Measurements from ENCODE around the gene HS3ST3A1. TPM values are rescaled to one million over a fixed set of nuclear protein-coding genes. Genes with fewer than 3 reads are reported as not detected.

HS3ST3A1 gene
- total and polyA plus RNA-seq, 2 of the 8 experiments (the other 6 are each of a cell fraction or from before 2014, with no cell fraction given) = 5.4 to 5.7 TPM

GRCh38 chr17:13595599-13595899, 6.2 kb downstream of the HS3ST3A1 start:
- H3K4me3 ChIP-seq (ENCODE audit: extremely low read depth in 1 of 4, insufficient read depth in 2 of 4, low read depth in 3 of 4, low read length in 4 of 4) = no peak overlapping the region
- TF ChIP-seq TAF1 (IDR thresholded peaks at IDR 0.05; ENCODE audit: low read depth, low read length) (no peak), PHF8 (conservative IDR thresholded peaks at IDR 0.05; ENCODE audit: low read depth, low read length) (no peak), SUZ12 (IDR thresholded peaks at IDR 0.05; ENCODE audit: low read length) (no peak), CTCF (IDR thresholded peaks at IDR 0.05; ENCODE audit: control extremely low read depth in 1 of 3, insufficient read depth in 1 of 3, low read depth in 1 of 3, low read length in 3 of 3) (no peak), SIRT6 (IDR thresholded peaks at IDR 0.05; ENCODE audit: low read length) (no peak), TAF7 (optimal IDR thresholded peaks at IDR 0.05; ENCODE audit: borderline replicate concordance, low read depth, low read length) (no peak), JUN (IDR thresholded peaks at IDR 0.05; ENCODE audit: low read depth, low read length) (no peak), GTF2F1 (IDR thresholded peaks at IDR 0.05; ENCODE audit: borderline replicate concordance, low read depth, low read length) (no peak)
- TF ChIP-seq, protein P1, sequence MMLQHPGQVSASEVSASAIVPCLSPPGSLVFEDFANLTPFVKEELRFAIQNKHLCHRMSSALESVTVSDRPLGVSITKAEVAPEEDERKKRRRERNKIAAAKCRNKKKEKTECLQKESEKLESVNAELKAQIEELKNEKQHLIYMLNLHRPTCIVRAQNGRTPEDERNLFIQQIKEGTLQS (IDR thresholded peaks at IDR 0.05; ENCODE audit: insufficient read depth, low read depth, low read length) = no peak
- TF ChIP-seq, protein P2, sequence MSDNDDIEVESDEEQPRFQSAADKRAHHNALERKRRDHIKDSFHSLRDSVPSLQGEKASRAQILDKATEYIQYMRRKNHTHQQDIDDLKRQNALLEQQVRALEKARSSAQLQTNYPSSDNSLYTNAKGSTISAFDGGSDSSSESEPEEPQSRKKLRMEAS (IDR thresholded peaks at IDR 0.05) = no peak
- H2BK5ac ChIP-seq (ENCODE audit: low read depth, low read length) = no peak overlapping the region
- no peak overlapping the region for H3K23ac ChIP-seq (ENCODE audit: insufficient read length)
- DNase-seq (ENCODE audit: low read depth in 1 of 2, low spot score in 2 of 2) (no peak), FAIRE-seq (no peak)
- peaks cover 0 to 2% (median 0%) of the 10 kb centered on the region in 4 experiments; a peak in 2 of 7 replicates for H3K4me1 ChIP-seq (replicated peaks in 1 of 4; ENCODE audit: control insufficient read depth in 3 of 4, insufficient read depth in 4 of 4, low read length in 3 of 4)
- no peaks in the 10 kb centered on the region for H3K79me2 ChIP-seq (ENCODE audit: control insufficient read depth in 1 of 2, insufficient read depth in 2 of 2, low read length in 2 of 2)
- no peak overlapping the region for H4K5ac ChIP-seq (ENCODE audit: insufficient read length, low read depth, low read length)
- H3K9me3 ChIP-seq (ENCODE audit: insufficient read depth in 2 of 2, low read depth in 1 of 2, low read length in 1 of 2) = no peaks in the 10 kb centered on the region
- no peak overlapping the region for H2BK120ac ChIP-seq (replicated peaks; ENCODE audit: low read depth, low read length)
- no peak overlapping the region for H3K56ac ChIP-seq (replicated peaks; ENCODE audit: insufficient read length, low read depth, low read length)
- H3K79me1 ChIP-seq (ENCODE audit: low read depth, low read length) = no peaks in the 10 kb centered on the region; the same call in 1 of the 2 replicates
- H3K9ac ChIP-seq (replicated peaks in 1 of 4; ENCODE audit: extremely low read depth in 1 of 4, low read depth in 3 of 4, low read length in 3 of 4) = no peak overlapping the region
- H3K4ac ChIP-seq (replicated peaks; ENCODE audit: insufficient read length, low read depth, low read length) = no peak overlapping the region
- no peak overlapping the region for H2AK5ac ChIP-seq (ENCODE audit: low read depth, low read length)
- no peak overlapping the region for H3K18ac ChIP-seq (ENCODE audit: extremely low read depth, low read length)
- H3K27me3 ChIP-seq (replicated peaks in 1 of 4; ENCODE audit: control insufficient read depth in 3 of 4, extremely low read depth in 1 of 4, insufficient read depth in 3 of 4, low read length in 3 of 4) = peaks cover 3 to 10% (median 6%) of the 10 kb centered on the region in 4 experiments; a peak in 6 of 7 replicates
- ChIA-PET CTCF (ENCODE audit: partially characterized antibody) (interaction anchor here (0.7 to 2.8 kb wide), 3 partner anchors 9 to 706 kb away, joined by 3 to 11 read pairs (median 5); partner anchors contain the start of gene HS3ST3B1), POLR2A (ENCODE audit: partially characterized antibody) (no interaction called here)
- H3K36me3 ChIP-seq (ENCODE audit: control insufficient read depth in 2 of 4, insufficient read depth in 4 of 4, low read length in 3 of 4) = no peaks in the 10 kb centered on the region
- H2AFZ ChIP-seq (ENCODE audit: low read length) = no peak overlapping the region
- H3K27ac ChIP-seq (ENCODE audit: low read depth, low read length) = no peak overlapping the region
- peaks cover 4% of the 10 kb centered on the region; the same call in 1 of the 2 replicates for H3K23me2 ChIP-seq (ENCODE audit: low read depth, low read length)
- WGBS, 2 experiments (ENCODE audit: extremely low coverage in 1 of 2, insufficient coverage in 1 of 2, insufficient read length in 1 of 2, insufficient replicate concordance in 2 of 2, low coverage in 1 of 2, low lambda C conversion rate in 2 of 2, missing lambda C conversion rate in 1 of 2) = 80% methylated on average over 6 of the region's 6 CpGs; no CpG with 5 or more reads in 1 of the 2 experiments
- peaks cover 0 to 1% of the 10 kb centered on the region in 2 experiments for H4K20me1 ChIP-seq (replicated peaks in 1 of 2; ENCODE audit: control insufficient read depth in 1 of 2, insufficient read depth in 2 of 2, low read length in 2 of 2)
- H2BK20ac ChIP-seq (ENCODE audit: low read length) = no peak overlapping the region
- H3K14ac ChIP-seq (ENCODE audit: insufficient read length) = no peak overlapping the region
- H2BK15ac ChIP-seq (ENCODE audit: low read length) = no peak overlapping the region
- H2BK12ac ChIP-seq (ENCODE audit: low read depth, low read length) = no peak overlapping the region
- no peak overlapping the region for H4K91ac ChIP-seq (replicated peaks; ENCODE audit: insufficient read length, low read length)
- no peak overlapping the region; a peak in 1 of 4 replicates for H3K4me2 ChIP-seq (ENCODE audit: insufficient read depth in 1 of 2, low read depth in 2 of 2, low read length in 2 of 2)
- H4K8ac ChIP-seq (ENCODE audit: extremely low read depth, insufficient read depth, low read length) = no peak overlapping the region
